ENCODE measurements around the gene TMEM233. TPM values are rescaled to one million over a fixed set of nuclear protein-coding genes. Genes with fewer than 3 reads are reported as not detected.
A peak's percentile ranks its signal among the peaks of the same experiment; 100 is the strongest.

TMEM233 gene
- total RNA-seq, 1 experiment from 2014 or later = 0.28 TPM

- TF ChIP-seq E2F5 (CRISPR knock-in tag; IDR thresholded peaks at IDR 0.05) = no peak
- TF ChIP-seq HMGXB4 (CRISPR knock-in tag; IDR thresholded peaks at IDR 0.05) = peak; percentile 30; the same call in 1 of the 2 replicates
- TF ChIP-seq CREM (CRISPR knock-in tag; IDR thresholded peaks at IDR 0.05) = peak; percentile 22; the same call in 1 of the 2 replicates
- no peak for TF ChIP-seq RORB (CRISPR knock-in tag; IDR thresholded peaks at IDR 0.05)
- peak; percentile 79 for TF ChIP-seq GABPB1 (CRISPR knock-in tag; IDR thresholded peaks at IDR 0.05)
- TF ChIP-seq ZNF396 (CRISPR knock-in tag; IDR thresholded peaks at IDR 0.05; ENCODE audit: borderline replicate concordance) = no peak
- TF ChIP-seq AFF4 (CRISPR knock-in tag; IDR thresholded peaks at IDR 0.05; ENCODE audit: borderline replicate concordance) = 0 out of 2 replicates have a peak, but pooled peaks have one; percentile 59
- 0 out of 2 replicates have a peak, but pooled peaks have one; percentile 43 for TF ChIP-seq CREB1 (CRISPR knock-in tag; IDR thresholded peaks at IDR 0.05)
These were observed 74.2 kb downstream of the TMEM233 start, which contains the start of gene PRKAB1 (continued) for GRCh38 chr12:119667577-119668323.

GRCh38 chr12:119668324-119668841 lies 74.8 kb downstream of the TMEM233 start:
- Mint-ChIP-seq H3K4me1 (peaks cover 13% of the 10 kb centered on the region), H3K36me3 (peaks cover 35% of the 10 kb centered on the region), H3K27ac (peak overlapping the region; percentile 85), H3K4me3 (peak overlapping the region; percentile 93), H3K9me3 (no peaks in the 10 kb centered on the region), H3K27me3 (ENCODE audit: low read depth) (no peaks in the 10 kb centered on the region)
- ChIA-PET POLR2A (no interaction called here), CTCF (interaction anchor here (0.6 to 2.0 kb wide), 12 partner anchors 8 to 512 kb away, joined by 3 to 20 read pairs (median 4); no protein-coding TSS in a partner anchor)
- no peak for DNase-seq (ENCODE audit: low spot score)
- no peak for ATAC-seq
- no peak for TF ChIP-seq ZBTB21 (CRISPR knock-in tag; IDR thresholded peaks at IDR 0.05; ENCODE audit: borderline replicate concordance)

GRCh38 chr12:119669744-119670472 lies 76.3 kb downstream of the TMEM233 start:
- peaks cover 49% of the 10 kb centered on the region for H3K36me3 Mint-ChIP-seq
- CTCF ChIA-PET = interaction anchor here (1.1 kb wide), 1 partner anchor 27 kb away, joined by 3 read pairs; no protein-coding TSS in a partner anchor
- peaks cover 13% of the 10 kb centered on the region for H3K4me1 Mint-ChIP-seq
- no peaks in the 10 kb centered on the region for H3K27me3 Mint-ChIP-seq (ENCODE audit: low read depth)
- no peak for ATAC-seq
- H3K27ac Mint-ChIP-seq = peak overlapping the region; percentile 83
- no peaks in the 10 kb centered on the region for H3K9me3 Mint-ChIP-seq
- H3K4me3 Mint-ChIP-seq = peak overlapping the region; percentile 59
- POLR2A ChIA-PET = interaction anchor here (1.8 kb wide), 1 partner anchor 10 kb away, joined by 5 read pairs; no protein-coding TSS in a partner anchor
- DNase-seq (ENCODE audit: low spot score) = no peak
- TF ChIP-seq ZNF512 (CRISPR knock-in tag; IDR thresholded peaks at IDR 0.05; ENCODE audit: borderline replicate concordance) (no peak), CDX4 (CRISPR knock-in tag; IDR thresholded peaks at IDR 0.05; ENCODE audit: borderline replicate concordance) (no peak), ESRRA (CRISPR knock-in tag; IDR thresholded peaks at IDR 0.05; ENCODE audit: borderline replicate concordance) (no peak), MAX (CRISPR knock-in tag; IDR thresholded peaks at IDR 0.05) (no peak), NR3C1 (CRISPR knock-in tag; conservative IDR thresholded peaks at IDR 0.05; ENCODE audit: low read depth) (no peak), FOXP4 (CRISPR knock-in tag; IDR thresholded peaks at IDR 0.05) (no peak), CREM (CRISPR knock-in tag; IDR thresholded peaks at IDR 0.05) (no peak), USF2 (CRISPR knock-in tag; IDR thresholded peaks at IDR 0.05) (no peak)
